ENCODE measurements around the gene HIVEP3.

The HIVEP3 gene

GRCh38 chr1:41474490-41475271 is 444.0 kb downstream of the HIVEP3 start:
- Histone ChIP-seq H3F3A (ENCODE audit: low read depth) (no peaks in the 10 kb centered on the region), H4K20me1 (ENCODE audit: insufficient read depth, low read length, poor library complexity, severe bottlenecking) (no peaks in the 10 kb centered on the region), H3K36me3 (ENCODE audit: insufficient read depth, low read length) (no peaks in the 10 kb centered on the region), H3K4me3 (ENCODE audit: low read length, poor library complexity, severe bottlenecking) (no peak overlapping the region), H3K9me3 (ENCODE audit: insufficient read depth, low read depth, low read length) (no peaks in the 10 kb centered on the region), H3K4me2 (ENCODE audit: low read depth, low read length, poor library complexity, severe bottlenecking) (no peak overlapping the region), H3K9me2 (replicated peaks; ENCODE audit: low read depth, low read length) (no peaks in the 10 kb centered on the region), H3K27me3 (ENCODE audit: insufficient read depth, low read length, poor library complexity, severe bottlenecking) (no peaks in the 10 kb centered on the region), H3K9ac (ENCODE audit: low read depth, low read length, poor library complexity, severe bottlenecking) (no peak overlapping the region), H3K4me1 (ENCODE audit: insufficient read depth, low read length, poor library complexity, severe bottlenecking) (peaks cover 7% of the 10 kb centered on the region), H2AFZ (ENCODE audit: low read length) (no peak overlapping the region), H3K79me2 (ENCODE audit: insufficient read depth, low read length) (no peaks in the 10 kb centered on the region)
- no peak for TF ChIP-seq EZH2phosphoT487 (IDR thresholded peaks at IDR 0.05; ENCODE audit: borderline replicate concordance)
- no peak for TF ChIP-seq CTCF (conservative IDR thresholded peaks at IDR 0.05; ENCODE audit: low read length)

GRCh38 chr1:41473738-41474362 is 444.9 kb downstream of the HIVEP3 start:
- Histone ChIP-seq H2AFZ (ENCODE audit: low read length) (no peak overlapping the region), H3K9me3 (ENCODE audit: insufficient read depth, low read depth, low read length) (no peaks in the 10 kb centered on the region), H3K4me3 (ENCODE audit: low read length, poor library complexity, severe bottlenecking) (no peak overlapping the region), H3K9me2 (replicated peaks; ENCODE audit: low read depth, low read length) (no peaks in the 10 kb centered on the region), H3K9ac (ENCODE audit: low read depth, low read length, poor library complexity, severe bottlenecking) (no peak overlapping the region), H3K36me3 (ENCODE audit: insufficient read depth, low read length) (no peaks in the 10 kb centered on the region), H3K4me2 (ENCODE audit: low read depth, low read length, poor library complexity, severe bottlenecking) (no peak overlapping the region), H4K20me1 (ENCODE audit: insufficient read depth, low read length, poor library complexity, severe bottlenecking) (no peaks in the 10 kb centered on the region), H3F3A (ENCODE audit: low read depth) (no peaks in the 10 kb centered on the region), H3K79me2 (ENCODE audit: insufficient read depth, low read length) (no peaks in the 10 kb centered on the region), H3K4me1 (ENCODE audit: insufficient read depth, low read length, poor library complexity, severe bottlenecking) (peaks cover 12% of the 10 kb centered on the region), H3K27me3 (ENCODE audit: insufficient read depth, low read length, poor library complexity, severe bottlenecking) (no peaks in the 10 kb centered on the region)
- no peak for TF ChIP-seq CTCF (conservative IDR thresholded peaks at IDR 0.05; ENCODE audit: low read length)
- no peak for TF ChIP-seq EZH2phosphoT487 (IDR thresholded peaks at IDR 0.05; ENCODE audit: borderline replicate concordance)

GRCh38 chr1:41471658-41472057 is 447.1 kb downstream of the HIVEP3 start:
- H2AFZ ChIP-seq (ENCODE audit: low read length) = no peak overlapping the region
- no peaks in the 10 kb centered on the region for H3K36me3 ChIP-seq (ENCODE audit: insufficient read depth, low read length)
- no peak overlapping the region for H3K9ac ChIP-seq (ENCODE audit: low read depth, low read length, poor library complexity, severe bottlenecking)
- H3K79me2 ChIP-seq (ENCODE audit: insufficient read depth, low read length) = no peaks in the 10 kb centered on the region
- H3K9me3 ChIP-seq (ENCODE audit: insufficient read depth, low read depth, low read length) = no peaks in the 10 kb centered on the region
- no peaks in the 10 kb centered on the region for H3F3A ChIP-seq (ENCODE audit: low read depth)
- H3K4me2 ChIP-seq (ENCODE audit: low read depth, low read length, poor library complexity, severe bottlenecking) = no peak overlapping the region
- no peaks in the 10 kb centered on the region for H4K20me1 ChIP-seq (ENCODE audit: insufficient read depth, low read length, poor library complexity, severe bottlenecking)
- H3K4me3 ChIP-seq (ENCODE audit: low read length, poor library complexity, severe bottlenecking) = no peak overlapping the region
- H3K27me3 ChIP-seq (ENCODE audit: insufficient read depth, low read length, poor library complexity, severe bottlenecking) = no peaks in the 10 kb centered on the region
- no peak for TF ChIP-seq EZH2phosphoT487 (IDR thresholded peaks at IDR 0.05; ENCODE audit: borderline replicate concordance)
- no peak for TF ChIP-seq CTCF (conservative IDR thresholded peaks at IDR 0.05; ENCODE audit: low read length)
- H3K9me2 ChIP-seq (replicated peaks; ENCODE audit: low read depth, low read length) = no peaks in the 10 kb centered on the region
- peaks cover 12% of the 10 kb centered on the region for H3K4me1 ChIP-seq (ENCODE audit: insufficient read depth, low read length, poor library complexity, severe bottlenecking)

All from Loucy (cell line).